WI38 (cell line): ENCODE results near the gene DRC7.

Source experiments
- H3K4me3 ChIP-seq: 2 replicates; pipeline ENCODE4 v1.5.1; 2011; ENCODE audit warnings: low read depth, mild to moderate bottlenecking, control low read depth, low read length
- CTCF ChIP-seq: IDR thresholded peaks from 2 replicates; pipeline ENCODE4 v1.5.1; 2012; ENCODE audit warnings: low read depth, mild to moderate bottlenecking, control low read depth, low read length

The DRC7 gene

GRCh38 chr16:57694725-57695679 is at the start of gene DRC7:
Gene DRC7 (plus strand): TSS chr16:57694806. CDS start chr16:57697950, 3,144 bp downstream.
- H3K4me3 ChIP-seq, result no peak within 1 kb of the TSS
- no peak for TF ChIP-seq CTCF

- TF ChIP-seq CTCF, result no peak
- H3K4me3 ChIP-seq, result no peak overlapping the region
These were observed 49.4 kb upstream of the DRC7 start for GRCh38 chr16:57645169-57645568.

- H3K4me3 ChIP-seq, result no peak overlapping the region
- TF ChIP-seq CTCF, result no peak
These were observed 48.8 kb upstream of the DRC7 start for GRCh38 chr16:57645691-57646387.

GRCh38 chr16:57646388-57647039 is 48.1 kb upstream of the DRC7 start:
- no peak overlapping the region for H3K4me3 ChIP-seq
- no peak for TF ChIP-seq CTCF

GRCh38 chr16:57647136-57647875 is 47.3 kb upstream of the DRC7 start:
- TF ChIP-seq CTCF, result no peak
- H3K4me3 ChIP-seq, result no peak overlapping the region

- no peak overlapping the region for H3K4me3 ChIP-seq
- TF ChIP-seq CTCF, result no peak
These were observed 46.5 kb upstream of the DRC7 start for GRCh38 chr16:57648125-57648524.
